ENCODE measurements around the gene NSFL1C. TPM values are rescaled to one million over a fixed set of nuclear protein-coding genes. Genes with fewer than 3 reads are reported as not detected.

NSFL1C gene
- total and polyA plus RNA-seq, 8 donors = 23.7 to 43.8 (median 32.7) TPM

DNA sequence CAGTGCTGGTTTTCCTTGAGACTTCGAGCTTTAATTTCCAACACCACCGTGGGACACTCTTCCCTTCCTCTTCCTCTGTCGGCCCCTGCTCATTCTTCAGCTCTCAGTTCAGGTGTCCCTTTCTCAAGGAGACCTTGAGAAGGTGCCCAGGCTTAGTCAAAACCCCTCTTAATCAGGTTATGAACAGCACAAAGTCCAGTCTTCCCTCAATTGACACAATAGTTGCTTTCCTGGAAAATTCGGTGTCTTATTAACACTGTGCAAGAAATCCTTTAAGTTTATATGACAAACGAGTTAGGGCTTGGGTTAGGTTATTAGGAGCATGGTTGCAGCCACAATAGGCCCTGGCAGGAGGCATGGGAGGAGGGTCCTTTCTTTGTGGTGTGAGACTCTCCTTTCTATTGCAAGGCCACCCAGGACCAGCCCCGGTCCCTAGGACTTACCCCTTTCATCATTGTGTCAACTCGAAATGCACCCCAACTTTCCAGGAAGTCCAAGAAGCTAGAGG, 1.5 kb upstream of the NSFL1C start:
- TF ChIP-seq CTCF (IDR thresholded peaks at IDR 0.05) = no peak
- intact Hi-C loops (cut with DNase I) = no loop called here

GRCh38 chr20:1467355-1468116, 887 bp upstream of the NSFL1C start:
- peak; percentile 37 to 72 (median 58) for DNase-seq
- Histone ChIP-seq H3K27ac (peak overlapping the region; percentile 49 to 92 (median 86)), H3K9me3 (no peaks in the 10 kb centered on the region), H3K36me3 (no peaks in the 10 kb centered on the region), H3K4me1 (peaks cover 32 to 50% (median 39%) of the 10 kb centered on the region in 3 donors), H3K4me3 (peak overlapping the region in 2 of 4 donors; percentile 95 to 100), H3K27me3 (no peaks in the 10 kb centered on the region)
- WGBS, 2 donors = 39 to 43% methylated on average over 22 of the region's 22 CpGs
- FAIRE-seq = peak; percentile 13
- intact Hi-C loops (cut with DNase I) = no loop called here
- peak; percentile 12 to 37 (median 26) for ATAC-seq
- no peak for TF ChIP-seq CTCF (IDR thresholded peaks at IDR 0.05)

More for the DNA sequence above, 1.5 kb upstream of the NSFL1C start:
- peaks cover 32 to 50% (median 39%) of the 10 kb centered on the region in 3 donors for H3K4me1 ChIP-seq
- ATAC-seq (no peak), DNase-seq (no peak), FAIRE-seq (no peak)
- no peaks in the 10 kb centered on the region for H3K36me3 ChIP-seq
- H3K4me3 ChIP-seq = no peak overlapping the region
- H3K27me3 ChIP-seq = no peaks in the 10 kb centered on the region
- H3K27ac ChIP-seq = peak overlapping the region in 3 of 4 donors; percentile 82 to 92 (median 89)
- 48 to 52% methylated on average over 7 of the region's 7 CpGs for WGBS, 2 donors
- H3K9me3 ChIP-seq = no peaks in the 10 kb centered on the region

DNA sequence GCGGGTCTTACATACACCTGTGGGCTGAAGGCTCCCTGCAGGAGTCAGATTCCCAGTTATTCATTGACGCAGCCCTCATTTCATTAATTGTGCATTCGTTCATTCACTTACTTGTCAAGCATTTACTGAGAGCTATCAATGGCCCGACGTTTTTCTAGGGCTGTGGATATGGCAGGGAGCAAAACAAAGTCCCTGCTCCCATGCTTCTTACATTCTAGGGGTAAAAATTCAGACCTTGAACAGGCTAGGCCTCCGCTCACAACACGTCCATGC, 369 bp upstream of the NSFL1C start:
- Histone ChIP-seq H3K27me3 (no peaks in the 10 kb centered on the region), H3K9me3 (no peaks in the 10 kb centered on the region), H3K36me3 (no peaks in the 10 kb centered on the region), H3K4me1 (peaks cover 32 to 50% (median 39%) of the 10 kb centered on the region in 3 donors), H3K27ac (peak overlapping the region; percentile 49 to 92 (median 86)), H3K4me3 (peak overlapping the region in 2 of 4 donors; percentile 95 to 100)
- WGBS, 2 donors = 2 to 3% methylated on average over 7 of the region's 7 CpGs
- intact Hi-C loops (cut with DNase I) = no loop called here
- TF ChIP-seq CTCF (IDR thresholded peaks at IDR 0.05) = no peak
- FAIRE-seq (no peak), DNase-seq (peak in 1 of 6 donors; percentile 18), ATAC-seq (no peak)

DNA sequence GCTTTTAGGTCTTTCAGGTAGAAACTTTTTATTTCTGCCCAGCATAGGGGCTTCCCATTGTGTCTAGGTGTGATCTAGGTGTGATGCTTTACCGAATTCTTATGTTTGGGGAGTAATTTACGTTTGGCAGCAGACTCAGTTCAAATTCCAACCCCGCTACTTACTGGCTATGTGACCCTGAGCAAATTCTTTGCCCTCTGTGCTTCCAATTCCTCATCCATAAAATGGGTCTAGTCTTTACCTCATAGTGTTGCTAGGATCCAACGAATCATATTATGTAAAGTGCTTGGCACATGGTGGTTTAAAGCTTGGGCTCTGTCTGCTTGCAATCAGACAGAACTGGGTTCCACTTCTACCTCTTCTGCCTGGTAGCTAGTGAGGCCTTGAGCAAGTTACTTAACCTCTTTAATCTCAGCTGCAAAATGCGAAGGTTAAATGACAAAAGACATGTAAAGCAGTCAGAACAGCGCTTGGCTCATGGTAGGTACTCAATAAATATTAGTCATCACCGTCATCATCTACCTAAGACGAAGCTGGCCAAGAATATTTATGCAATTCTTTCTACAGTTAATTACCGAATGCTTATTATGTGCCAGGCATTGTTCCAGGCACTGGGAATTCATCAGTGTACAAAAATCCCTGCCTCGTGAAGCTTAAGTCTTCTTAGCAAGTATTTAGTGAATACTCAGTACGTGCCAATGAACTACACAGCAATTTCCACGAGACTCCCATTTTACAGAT, 1.0 kb downstream of the NSFL1C start:
- DNase-seq (no peak), FAIRE-seq (no peak), ATAC-seq (no peak)
- Histone ChIP-seq H3K36me3 (peaks cover 0 to 3% (median 1%) of the 10 kb centered on the region in 3 donors), H3K27me3 (no peaks in the 10 kb centered on the region), H3K27ac (peak overlapping the region in 3 of 4 donors; percentile 49 to 92 (median 89)), H3K4me1 (peaks cover 32 to 47% (median 39%) of the 10 kb centered on the region in 3 donors), H3K4me3 (peak overlapping the region; percentile 83 to 100 (median 96)), H3K9me3 (no peaks in the 10 kb centered on the region)
- whole genome bisulfite sequencing, 2 donors = 20 to 25% methylated on average over 12 of the region's 12 CpGs
- TF ChIP-seq CTCF (IDR thresholded peaks at IDR 0.05) = no peak
- intact Hi-C loops (cut with DNase I) = no loop called here

All from pancreas (tissue), 10 donors.